22Rv1 (cell line): ENCODE results near the gene CARMIL1.

Experiments
- CTCF ChIP-seq: fragments of 450-650 bp; IDR thresholded peaks from 2 replicates; pipeline ENCODE4 v1.5.1; 2017; ENCODE audit warnings: mild to moderate bottlenecking
- ZFX ChIP-seq: fragments of 450-650 bp; IDR thresholded peaks from 2 replicates; pipeline ENCODE4 v1.6.1; 2017; ENCODE audit warnings: antibody characterized with exemption, borderline replicate concordance

- TF ChIP-seq CTCF (no peak), ZFX (no peak)
Observed at GRCh38 chr6:25326126-25326525, 47.0 kb downstream of the CARMIL1 start.
